Effector memory CD8-positive, alpha-beta T cell (primary cell): Measurements from ENCODE around the gene LENEP.

Experiments
- ATAC-seq: fragments of 150-1000 bp; cut with Tn5 transposase; replicated peaks from 2 replicates; pipeline ENCODE4 v1.10.0; 2021; ENCODE audit warnings: mild to moderate bottlenecking, moderate library complexity
- DNase-seq, 3 experiments: peaks; one replicate each; pipeline ENCODE4 v3.0.0; 2021
- H3K27ac Mint-ChIP-seq, 2 donors: one replicate each; pipeline ENCODE4 v1.8.0; 2022; ENCODE audit warnings: mild to moderate bottlenecking in 2 of 2, mixed read lengths in 2 of 2, moderate library complexity in 2 of 2
- H3K27me3 Mint-ChIP-seq, 2 donors: one replicate each; pipeline ENCODE4 v1.8.0; 2022; ENCODE audit warnings: mixed read lengths in 2 of 2
- H3K36me3 Mint-ChIP-seq: one replicate; pipeline ENCODE4 v1.8.0; 2022; ENCODE audit warnings: mild to moderate bottlenecking, moderate library complexity, mixed read lengths; ENCODE audit not compliant: insufficient read depth
- H3K4me1 Mint-ChIP-seq, 2 donors: one replicate each; pipeline ENCODE4 v1.8.0; 2022; ENCODE audit warnings: low read depth in 2 of 2, mixed read lengths in 2 of 2
- H3K4me3 Mint-ChIP-seq, 2 donors: one replicate each; pipeline ENCODE4 v1.8.0; 2022; ENCODE audit warnings: mild to moderate bottlenecking in 2 of 2, mixed read lengths in 2 of 2, moderate library complexity in 2 of 2
- H3K9me3 Mint-ChIP-seq, 2 donors: one replicate each; pipeline ENCODE4 v1.8.0; 2022; ENCODE audit warnings: mixed read lengths in 2 of 2

LENEP gene

DNA sequence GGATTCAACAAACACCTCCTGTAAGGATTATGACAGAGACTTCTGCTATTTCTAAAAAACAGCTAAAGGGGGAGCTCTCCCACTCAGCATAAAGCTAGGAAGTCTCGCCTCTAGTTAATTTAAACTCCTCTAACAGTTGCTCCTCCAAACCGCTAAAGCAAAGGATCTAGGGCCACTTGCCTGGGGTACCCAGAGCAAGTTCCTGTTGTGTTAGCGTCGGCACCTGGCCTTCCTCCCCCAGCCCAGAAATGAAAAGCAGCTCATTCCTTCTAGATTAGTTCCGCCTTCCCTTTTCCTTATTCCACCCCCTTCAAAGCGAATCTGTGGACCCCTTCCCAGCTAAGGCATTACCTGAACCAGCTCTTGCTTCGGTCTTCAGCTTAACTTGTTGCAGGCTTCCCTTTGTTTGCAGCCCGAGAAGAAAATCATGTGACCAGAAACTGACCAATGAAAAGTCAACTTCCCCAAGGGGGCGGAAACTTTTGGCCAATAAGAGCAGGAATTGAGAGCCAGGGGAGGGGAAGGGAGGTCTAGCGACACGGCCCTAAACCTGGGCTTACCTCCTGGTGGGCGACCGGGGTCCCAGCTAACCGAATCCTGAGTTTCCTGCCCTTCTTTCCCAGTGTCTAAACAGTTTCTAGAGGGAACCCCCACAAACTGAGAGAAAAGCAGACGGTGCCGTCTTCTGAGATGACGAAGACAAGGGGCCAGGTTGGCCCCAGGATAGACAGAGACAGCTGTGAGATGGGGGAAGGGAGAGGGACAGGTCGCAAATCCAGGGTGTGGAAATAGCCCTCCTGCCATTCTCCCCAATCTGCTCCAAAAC lies 37.5 kb upstream of the LENEP start, which contains the start of gene PBXIP1:
Gene PBXIP1 (minus strand): TSS at position 382 of the 826 bp plus-strand sequence. CDS start 2,378 bp downstream, outside the sequence.
- no peaks in the 10 kb centered on the region for H3K9me3 Mint-ChIP-seq
- H3K4me1 Mint-ChIP-seq = peaks cover 58 to 68% of the 10 kb centered on the region in 2 donors
- peak within 1 kb of the TSS; percentile 99 to 100 for H3K27ac Mint-ChIP-seq
- DNase-seq = peak; percentile 87 to 91 (median 87)
- H3K36me3 Mint-ChIP-seq = peaks cover 76% of the 10 kb centered on the region
- no peaks in the 10 kb centered on the region for H3K27me3 Mint-ChIP-seq
- peak within 1 kb of the TSS; percentile 95 to 99 for H3K4me3 Mint-ChIP-seq
- peak; percentile 40 for ATAC-seq

GRCh38 chr1:154956544-154956941 lies 36.8 kb upstream of the LENEP start:
- peaks cover 72% of the 10 kb centered on the region for H3K36me3 Mint-ChIP-seq
- peaks cover 58 to 70% of the 10 kb centered on the region in 2 donors for H3K4me1 Mint-ChIP-seq
- no peak for DNase-seq
- ATAC-seq = no peak
- H3K4me3 Mint-ChIP-seq = peak overlapping the region; percentile 95 to 99
- H3K27me3 Mint-ChIP-seq = no peaks in the 10 kb centered on the region
- H3K9me3 Mint-ChIP-seq = no peaks in the 10 kb centered on the region
- peak overlapping the region; percentile 99 to 100 for H3K27ac Mint-ChIP-seq

DNA sequence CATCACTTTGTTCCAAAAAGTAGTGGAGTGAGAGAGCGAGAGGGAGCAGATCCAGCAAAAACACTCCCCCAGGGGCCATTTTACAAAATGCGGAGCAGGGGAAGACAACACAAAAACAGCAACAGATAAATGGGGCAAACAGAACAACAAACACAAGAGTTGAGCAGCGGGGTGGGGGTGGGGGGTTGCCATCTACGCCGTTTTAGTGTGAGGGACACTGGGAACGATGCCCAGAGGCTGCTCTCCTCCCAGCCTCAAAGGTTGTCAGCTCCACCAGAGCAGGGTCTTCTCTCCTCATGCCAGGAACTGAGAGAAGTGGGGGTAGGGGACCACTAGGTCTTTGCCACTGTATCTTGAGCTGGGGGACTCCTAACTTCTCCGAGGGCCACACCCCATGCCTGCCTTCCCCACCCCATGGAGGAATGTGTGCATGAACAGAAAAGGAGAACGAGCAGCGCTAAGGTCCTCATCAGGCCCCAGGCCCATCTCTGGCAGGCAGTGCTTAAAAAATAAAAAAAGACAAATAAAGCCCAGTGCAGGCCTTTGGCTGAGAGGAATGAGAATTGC lies 36.2 kb upstream of the LENEP start:
- no peaks in the 10 kb centered on the region for H3K9me3 Mint-ChIP-seq
- peak overlapping the region; percentile 99 to 100 for H3K27ac Mint-ChIP-seq
- H3K36me3 Mint-ChIP-seq = peaks cover 71% of the 10 kb centered on the region
- H3K4me1 Mint-ChIP-seq = peaks cover 53 to 67% of the 10 kb centered on the region in 2 donors
- DNase-seq = no peak
- peak overlapping the region in 1 of 2 donors; percentile 46 for H3K4me3 Mint-ChIP-seq
- no peaks in the 10 kb centered on the region for H3K27me3 Mint-ChIP-seq
- ATAC-seq = no peak

GRCh38 chr1:154958036-154958435 lies 35.4 kb upstream of the LENEP start:
- no peak for DNase-seq
- Mint-ChIP-seq H3K9me3 (no peaks in the 10 kb centered on the region), H3K27ac (no peak overlapping the region), H3K36me3 (peaks cover 71% of the 10 kb centered on the region), H3K4me3 (no peak overlapping the region), H3K4me1 (peaks cover 52 to 65% of the 10 kb centered on the region in 2 donors), H3K27me3 (no peaks in the 10 kb centered on the region)
- ATAC-seq = no peak

DNA sequence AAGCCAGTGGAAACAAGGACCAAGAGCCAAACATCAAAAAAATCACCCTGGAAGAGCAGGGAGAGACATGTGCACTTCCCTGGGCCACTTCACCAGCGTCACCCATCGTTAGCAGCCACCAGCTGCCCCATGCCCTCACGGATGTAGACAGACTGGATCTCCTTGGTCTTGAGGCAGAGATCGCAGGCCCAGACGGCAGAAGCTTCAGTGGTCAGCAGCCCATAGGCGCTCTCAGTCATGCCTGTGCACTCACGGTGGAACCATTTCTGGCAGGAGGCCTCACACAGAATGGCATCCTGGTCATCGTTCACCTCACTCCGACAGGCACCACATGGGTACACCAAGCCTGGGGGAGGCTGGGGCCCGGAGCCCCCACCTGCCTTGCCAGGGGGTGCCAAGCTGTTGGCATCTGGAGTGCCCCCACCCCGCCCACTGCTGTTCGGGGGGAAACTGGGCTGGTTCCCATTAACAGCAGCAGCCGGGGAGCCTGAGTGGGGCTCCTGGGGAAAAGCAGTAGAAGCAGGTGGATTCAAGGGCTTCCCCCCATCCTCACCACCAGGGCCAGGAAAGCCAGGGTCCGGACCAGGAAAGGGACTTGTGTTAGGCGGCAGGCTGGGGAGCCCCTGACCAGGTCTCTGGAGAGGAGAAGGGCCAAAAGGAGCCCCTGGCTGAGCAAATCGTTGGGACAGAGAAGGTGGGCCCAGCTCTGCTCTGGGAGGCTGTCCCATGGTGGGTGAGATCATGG lies 34.5 kb upstream of the LENEP start:
- DNase-seq = no peak
- H3K9me3 Mint-ChIP-seq = no peaks in the 10 kb centered on the region

GRCh38 chr1:154959426-154959780 lies 34.0 kb upstream of the LENEP start:
- H3K36me3 Mint-ChIP-seq = peaks cover 69% of the 10 kb centered on the region

More for the DNA sequence above, 34.5 kb upstream of the LENEP start:
- peaks cover 70% of the 10 kb centered on the region for H3K36me3 Mint-ChIP-seq
- H3K27ac Mint-ChIP-seq = peak overlapping the region in 1 of 2 donors; percentile 44
- H3K4me3 Mint-ChIP-seq = peak overlapping the region; percentile 3 to 84
- ATAC-seq = no peak
- H3K4me1 Mint-ChIP-seq = peaks cover 49 to 61% of the 10 kb centered on the region in 2 donors
- H3K27me3 Mint-ChIP-seq = no peaks in the 10 kb centered on the region

GRCh38 chr1:154960446-154961136 lies 32.8 kb upstream of the LENEP start:
- H3K27me3 Mint-ChIP-seq = no peaks in the 10 kb centered on the region
- H3K27ac Mint-ChIP-seq = peak overlapping the region; percentile 92 to 93
- ATAC-seq (no peak), DNase-seq (no peak)
- H3K4me1 Mint-ChIP-seq = peaks cover 33 to 47% of the 10 kb centered on the region in 2 donors
- H3K36me3 Mint-ChIP-seq = peaks cover 61% of the 10 kb centered on the region
- H3K9me3 Mint-ChIP-seq = no peaks in the 10 kb centered on the region
- H3K4me3 Mint-ChIP-seq = peak overlapping the region; percentile 84 to 88

More at GRCh38 chr1:154959426-154959780, 34.0 kb upstream of the LENEP start:
- ATAC-seq (no peak), DNase-seq (no peak)
- Mint-ChIP-seq H3K27me3 (no peaks in the 10 kb centered on the region), H3K4me3 (peak overlapping the region; percentile 84 to 88), H3K27ac (peak overlapping the region in 1 of 2 donors; percentile 44), H3K4me1 (peaks cover 45 to 59% of the 10 kb centered on the region in 2 donors), H3K9me3 (no peaks in the 10 kb centered on the region)

GRCh38 chr1:154961207-154962155 lies 31.9 kb upstream of the LENEP start, which contains the start of gene PYGO2:
PYGO2 (minus strand) TSS chr1:154961782; CDS start chr1:154961576, 206 bp downstream.
- Mint-ChIP-seq H3K9me3 (no peaks in the 10 kb centered on the region), H3K4me3 (peak within 1 kb of the TSS; percentile 84 to 88), H3K27me3 (no peaks in the 10 kb centered on the region), H3K27ac (peak within 1 kb of the TSS; percentile 92 to 93), H3K4me1 (peaks cover 24 to 38% of the 10 kb centered on the region in 2 donors), H3K36me3 (peaks cover 58% of the 10 kb centered on the region)
- DNase-seq = peak; percentile 77 to 79 (median 78)
- ATAC-seq = peak; percentile 79

DNA sequence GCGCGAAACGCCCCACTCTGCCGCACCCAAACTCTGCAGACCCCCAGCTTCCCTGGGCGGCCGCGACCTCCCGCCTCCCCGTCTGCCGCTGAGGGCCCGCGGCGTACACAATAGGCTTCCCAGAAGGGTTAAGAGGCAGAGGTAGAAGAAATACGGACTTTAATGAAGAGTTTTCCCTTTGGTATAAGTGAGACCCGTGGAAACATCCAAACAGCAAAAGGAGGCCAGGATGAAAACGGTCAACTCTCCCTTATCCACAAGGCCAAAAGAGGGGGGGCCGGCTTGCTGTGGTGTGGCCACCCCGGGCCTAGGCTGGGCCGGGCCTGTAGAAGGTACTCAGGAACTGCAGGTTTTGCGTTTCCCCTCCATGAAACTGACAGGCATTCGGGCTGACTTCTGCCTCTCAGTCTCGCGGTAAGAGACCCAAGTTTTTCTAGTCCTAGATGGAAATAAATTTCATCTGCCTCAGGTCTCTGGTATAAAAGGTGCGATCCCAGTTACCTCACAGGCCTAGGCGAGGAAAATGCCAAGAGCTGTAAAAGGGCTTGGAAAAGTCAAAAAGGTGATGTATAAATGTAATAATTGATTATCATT lies 31.1 kb upstream of the LENEP start:
- H3K4me1 Mint-ChIP-seq = peaks cover 20 to 33% of the 10 kb centered on the region in 2 donors
- no peaks in the 10 kb centered on the region for H3K9me3 Mint-ChIP-seq
- H3K4me3 Mint-ChIP-seq = peak overlapping the region; percentile 84 to 88
- peak overlapping the region; percentile 92 to 93 for H3K27ac Mint-ChIP-seq
- no peak for DNase-seq
- H3K36me3 Mint-ChIP-seq = peaks cover 61% of the 10 kb centered on the region
- ATAC-seq = peak; percentile 13
- H3K27me3 Mint-ChIP-seq = no peaks in the 10 kb centered on the region

GRCh38 chr1:154962795-154963330 lies 30.5 kb upstream of the LENEP start:
- H3K9me3 Mint-ChIP-seq = no peaks in the 10 kb centered on the region
- DNase-seq (no peak), ATAC-seq (no peak)
- no peaks in the 10 kb centered on the region for H3K27me3 Mint-ChIP-seq
- H3K4me3 Mint-ChIP-seq = peak overlapping the region; percentile 84 to 88
- H3K4me1 Mint-ChIP-seq = peaks cover 20 to 31% of the 10 kb centered on the region in 2 donors
- peak overlapping the region; percentile 92 to 93 for H3K27ac Mint-ChIP-seq
- peaks cover 62% of the 10 kb centered on the region for H3K36me3 Mint-ChIP-seq

GRCh38 chr1:154963643-154964042 lies 29.7 kb upstream of the LENEP start:
- H3K9me3 Mint-ChIP-seq = no peaks in the 10 kb centered on the region
- peak overlapping the region; percentile 92 to 93 for H3K27ac Mint-ChIP-seq
- ATAC-seq (no peak), DNase-seq (no peak)
- no peaks in the 10 kb centered on the region for H3K27me3 Mint-ChIP-seq
- peaks cover 63% of the 10 kb centered on the region for H3K36me3 Mint-ChIP-seq
- H3K4me1 Mint-ChIP-seq = peaks cover 20 to 36% of the 10 kb centered on the region in 2 donors
- no peak overlapping the region for H3K4me3 Mint-ChIP-seq
